HG02938 (cell line): ENCODE measurements around the gene AP3M1.
"Not testable (repeated sequence)": the region's sequence is repeated elsewhere in the genome, so short reads cannot be mapped to it uniquely, and the experiment has no call there.

Experiments used
- ATAC-seq: cut with Tn5 transposase; IDR thresholded peaks from one replicate; pipeline ENCODE4 v1.9.1; 2021; ENCODE audit warnings: mild to moderate bottlenecking, moderate library complexity; ENCODE audit not compliant: unreplicated experiment

AP3M1 gene

DNA sequence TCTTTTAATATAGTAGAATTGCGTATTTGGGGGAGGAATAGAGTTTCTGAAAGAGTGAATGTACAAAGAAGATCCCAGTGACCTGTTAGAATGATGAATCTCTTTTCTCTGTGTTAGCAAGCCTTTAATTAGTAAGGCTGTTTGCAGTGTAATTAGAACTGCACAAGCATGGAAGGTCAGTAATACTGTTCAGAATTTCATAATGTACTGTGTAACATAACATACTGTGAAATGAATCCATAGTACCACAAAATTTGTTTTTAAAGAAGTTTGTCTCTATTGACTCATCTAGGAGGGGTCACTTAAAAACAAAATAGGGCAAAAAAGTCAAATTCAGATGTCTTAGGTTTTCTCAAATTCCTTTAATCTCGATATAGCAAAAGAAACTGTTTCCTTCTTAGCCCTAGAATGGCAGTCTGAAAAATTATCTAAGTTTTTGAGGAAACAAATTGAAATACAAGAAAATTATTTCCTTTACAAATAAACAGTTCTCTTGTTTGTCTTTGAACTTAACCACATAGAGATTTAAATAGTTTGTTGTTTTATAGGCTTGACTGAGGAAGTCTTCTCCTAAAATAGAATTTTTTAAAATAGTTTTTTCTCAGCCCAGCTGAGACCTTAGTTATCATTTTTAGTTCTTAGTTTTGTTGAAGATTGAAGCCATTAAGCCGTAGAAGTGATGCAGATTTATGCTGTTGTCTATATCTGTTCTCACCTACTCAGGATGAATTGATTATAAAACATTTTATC lies 12.9 kb upstream of the AP3M1 start:
- ATAC-seq: no peak

- ATAC-seq: no peak
Observed at GRCh38 chr10:74160013-74160412, 9.4 kb upstream of the AP3M1 start.

DNA sequence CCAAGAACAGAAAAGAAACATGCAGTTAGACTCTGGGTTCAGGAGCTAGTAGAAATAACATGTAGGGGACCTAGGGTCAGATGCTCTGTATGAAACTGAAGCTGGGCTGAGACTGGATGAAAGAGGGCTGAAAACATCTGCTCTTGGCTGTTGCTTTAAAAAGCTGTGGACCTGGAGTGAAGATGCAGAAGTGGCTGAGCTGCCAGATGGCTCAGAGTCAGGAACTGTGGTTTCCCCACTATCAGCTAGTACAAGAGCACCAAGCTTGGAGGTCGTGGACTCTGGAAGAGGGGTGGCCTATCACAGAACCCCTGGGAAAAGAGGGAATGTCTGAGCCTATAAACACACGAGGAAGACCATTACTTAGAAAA lies 6.3 kb upstream of the AP3M1 start:
- ATAC-seq: no peak

DNA sequence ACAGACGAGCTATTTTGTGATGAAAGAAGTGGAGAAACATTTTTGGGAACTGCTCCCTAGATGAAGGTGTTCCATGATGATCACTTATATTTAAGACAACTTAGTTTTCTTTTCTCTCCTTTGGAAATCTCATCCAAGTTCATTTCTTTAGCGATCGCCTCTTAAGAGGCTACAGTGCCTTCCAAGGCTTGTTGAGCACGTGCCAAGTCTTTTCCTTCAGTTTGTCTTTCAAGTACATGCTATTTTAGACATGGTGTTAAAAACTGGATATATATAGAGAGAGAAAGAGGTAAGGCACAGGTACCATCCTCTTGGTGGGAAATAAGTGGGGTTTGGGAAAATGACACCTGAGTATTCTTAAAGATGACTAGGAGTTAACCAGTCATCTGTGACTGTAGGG lies 3.0 kb upstream of the AP3M1 start:
- no peak for ATAC-seq

DNA sequence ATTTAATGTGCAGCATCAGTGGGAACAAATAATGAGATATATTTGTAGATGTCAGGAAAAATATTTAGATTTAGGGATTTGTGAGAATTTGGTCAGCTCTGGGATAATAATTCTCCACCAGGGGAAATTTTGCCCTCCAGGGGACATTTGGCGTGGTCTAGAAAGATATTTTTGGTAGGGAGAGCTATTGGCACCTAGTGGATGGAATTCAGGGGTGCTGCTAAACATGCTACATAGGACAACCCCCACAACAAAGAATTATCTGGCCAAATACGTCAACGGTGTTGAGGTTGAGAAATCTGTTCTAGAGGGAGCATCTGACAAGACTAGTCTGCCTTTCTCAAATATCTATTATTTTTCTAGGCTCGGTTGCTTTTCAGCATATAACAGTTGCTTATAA lies 2.5 kb upstream of the AP3M1 start:
- no peak for ATAC-seq

DNA sequence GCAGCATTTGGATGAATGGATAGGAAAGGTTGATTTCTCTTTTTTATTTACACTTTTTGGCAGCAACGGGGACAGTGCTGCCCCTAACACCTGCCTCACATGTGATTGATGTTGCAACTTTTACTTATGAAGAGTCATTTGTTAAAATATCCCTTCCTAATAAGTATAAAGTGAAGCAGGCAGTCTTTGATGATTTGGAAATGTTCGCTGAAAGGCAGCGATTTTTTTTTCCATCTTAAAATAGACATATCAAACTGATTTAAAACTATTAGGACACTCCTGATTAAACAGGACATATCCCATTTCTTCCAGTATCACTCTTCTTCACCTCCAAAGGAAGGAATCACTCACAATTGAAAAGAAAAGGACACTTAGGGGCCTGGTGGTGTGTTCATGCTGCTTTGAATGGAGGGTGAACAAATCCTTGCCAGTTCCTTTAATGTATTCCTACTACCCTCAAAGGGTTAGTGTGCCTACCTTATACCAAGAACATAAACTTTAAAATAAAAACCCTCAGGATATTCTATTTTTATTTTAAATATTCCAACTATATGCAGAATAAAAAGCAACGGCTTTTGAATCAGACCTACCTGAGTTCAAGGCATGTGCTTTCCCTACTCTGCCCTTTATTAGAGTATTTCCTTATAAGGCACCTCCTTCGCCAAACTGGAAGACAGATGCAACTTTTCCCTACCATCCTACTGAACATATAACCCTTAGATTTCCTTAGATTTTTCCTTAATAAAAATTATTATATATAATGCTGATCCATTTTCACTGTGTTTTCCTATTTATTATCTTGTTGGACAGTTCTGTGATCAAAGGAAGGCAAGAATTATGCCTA lies 1.5 kb upstream of the AP3M1 start:
- ATAC-seq: no peak

GRCh38 chr10:74150990-74151878 lies 606 bp upstream of the AP3M1 start, which contains the start of gene ADK:
Gene ADK (plus strand): TSS chr10:74151221. CDS start chr10:74151279, 58 bp downstream.
- peak; percentile 89 for ATAC-seq

- ATAC-seq: not testable (repeated sequence)
Observed at GRCh38 chr10:74146980-74147379, 3.6 kb downstream of the AP3M1 start.

DNA sequence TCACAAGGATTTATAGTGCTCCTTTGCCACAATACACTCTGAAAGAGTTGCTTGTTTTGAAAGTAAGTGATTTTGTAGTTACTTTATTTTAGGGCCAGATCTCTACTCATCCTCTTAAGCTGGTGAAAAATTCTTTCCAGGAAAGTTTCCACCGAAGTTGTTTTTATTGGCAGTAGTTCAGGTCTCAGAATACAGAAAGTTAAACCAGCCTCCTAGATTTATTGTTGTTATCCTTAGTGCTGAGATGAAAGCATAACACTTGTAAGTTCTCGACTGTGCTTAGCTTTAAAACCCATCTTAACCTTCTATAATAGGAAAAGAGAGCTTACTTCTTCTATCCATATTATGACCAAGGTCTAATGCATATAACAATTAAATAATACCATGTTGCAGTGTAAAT lies 5.5 kb downstream of the AP3M1 start:
- ATAC-seq: no peak

DNA sequence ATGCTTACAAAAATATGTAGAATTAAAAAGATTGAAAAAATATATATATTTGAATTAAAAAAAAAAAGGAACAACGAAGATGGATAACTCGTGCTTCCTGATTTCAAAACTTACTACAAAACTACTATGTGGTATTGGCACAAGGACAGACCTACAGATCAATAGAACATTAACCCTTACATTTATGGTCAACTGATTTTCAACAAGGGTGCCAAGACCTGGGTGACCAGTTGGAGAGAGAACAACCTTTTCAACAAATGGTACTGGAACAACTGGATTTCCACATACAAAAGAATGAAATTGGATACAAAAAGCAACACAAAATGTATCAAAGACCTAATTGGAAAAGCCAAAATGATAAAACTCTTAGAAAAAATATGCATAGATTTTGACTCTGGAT lies 10.1 kb downstream of the AP3M1 start:
- ATAC-seq: no peak

GRCh38 chr10:74139981-74140380 lies 10.6 kb downstream of the AP3M1 start:
- ATAC-seq: no peak

- ATAC-seq: not testable (repeated sequence)
Observed at GRCh38 chr10:74138596-74138995, 12.0 kb downstream of the AP3M1 start.

- no peak for ATAC-seq
Observed at GRCh38 chr10:74137992-74138391, 12.6 kb downstream of the AP3M1 start.

DNA sequence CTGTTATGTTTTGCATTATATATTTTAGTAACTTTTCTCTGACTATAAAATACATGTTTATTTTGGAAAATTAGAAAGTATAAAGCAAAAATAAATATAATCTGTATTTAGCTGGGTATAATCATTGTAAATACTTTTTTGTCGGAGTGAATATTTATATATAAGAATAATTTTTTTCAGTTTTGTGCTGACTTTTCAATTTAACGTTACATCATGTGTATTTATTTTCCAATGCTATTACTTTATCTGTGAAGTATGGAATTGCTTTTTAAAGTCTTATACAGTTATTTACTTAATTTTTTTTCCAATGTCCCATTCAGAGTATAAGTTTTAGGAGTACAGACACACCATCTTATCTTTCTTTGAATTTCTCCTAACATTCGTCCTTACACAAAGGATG lies 15.2 kb downstream of the AP3M1 start:
- ATAC-seq: no peak

DNA sequence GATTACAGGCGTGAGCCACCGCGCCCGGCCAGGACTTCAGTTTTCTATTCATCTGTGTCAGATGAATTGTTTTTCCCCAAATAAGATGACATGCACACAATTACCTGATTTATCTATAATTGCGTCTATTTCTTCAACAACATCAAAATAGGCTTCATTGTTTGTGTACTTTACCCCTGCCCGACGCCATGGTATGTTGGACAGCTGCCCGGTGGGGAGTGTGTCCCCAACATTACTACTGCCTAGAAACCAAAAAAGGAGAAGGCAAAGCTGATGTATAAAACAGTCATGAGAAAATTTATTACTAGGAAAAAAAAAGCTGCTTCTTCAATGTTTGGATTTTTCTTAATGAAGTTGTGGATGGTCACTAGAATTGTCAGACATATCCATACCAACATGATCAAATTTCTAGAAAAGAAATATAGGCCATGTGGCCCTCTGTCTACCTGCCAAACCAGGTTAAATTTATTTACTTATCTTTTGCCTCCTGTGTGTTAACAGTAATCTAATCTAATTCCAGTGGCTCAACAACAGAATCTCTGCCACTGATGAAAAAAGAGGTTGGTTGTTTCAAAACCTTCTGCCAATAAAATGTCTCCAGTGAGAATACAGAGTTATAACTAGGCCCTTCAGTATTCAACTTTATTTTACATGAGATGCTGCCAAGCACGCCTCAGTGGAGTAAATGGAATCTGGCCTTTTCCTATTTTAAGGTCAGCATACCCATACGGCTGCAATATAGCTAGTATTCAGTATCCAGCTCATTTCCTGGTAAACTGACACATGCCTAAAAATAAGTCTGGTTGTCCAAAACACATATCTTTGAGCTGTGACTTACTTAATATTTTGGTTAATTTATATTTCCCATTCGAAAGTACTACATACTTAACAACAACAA lies 16.5 kb downstream of the AP3M1 start:
- no peak for ATAC-seq

- no peak for ATAC-seq
Observed at GRCh38 chr10:74123081-74123480, 27.5 kb downstream of the AP3M1 start.

GRCh38 chr10:74122060-74122459 lies 28.6 kb downstream of the AP3M1 start:
- ATAC-seq: no peak

- ATAC-seq: no peak
Observed at GRCh38 chr10:74121368-74121767, 29.3 kb downstream of the AP3M1 start.

DNA sequence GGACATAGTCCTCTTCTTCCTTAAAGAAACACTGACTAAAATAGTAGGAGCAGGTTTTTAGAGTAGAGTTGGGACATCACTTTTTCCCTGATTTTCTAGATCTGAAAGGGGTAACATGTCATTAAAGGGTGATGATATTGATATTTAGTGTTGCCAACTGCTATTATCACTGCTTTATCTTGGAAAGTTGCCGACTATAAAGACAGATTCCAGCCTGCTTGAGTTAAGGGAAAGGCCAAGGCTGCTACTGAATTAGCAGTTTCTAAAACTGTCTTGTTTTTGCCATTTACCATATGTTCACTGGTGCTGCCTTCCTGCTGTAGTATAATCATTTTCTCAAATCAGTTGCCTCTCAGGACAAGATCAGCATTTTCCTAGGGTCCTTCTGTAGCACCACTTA lies 29.7 kb downstream of the AP3M1 start:
- no peak for ATAC-seq

DNA sequence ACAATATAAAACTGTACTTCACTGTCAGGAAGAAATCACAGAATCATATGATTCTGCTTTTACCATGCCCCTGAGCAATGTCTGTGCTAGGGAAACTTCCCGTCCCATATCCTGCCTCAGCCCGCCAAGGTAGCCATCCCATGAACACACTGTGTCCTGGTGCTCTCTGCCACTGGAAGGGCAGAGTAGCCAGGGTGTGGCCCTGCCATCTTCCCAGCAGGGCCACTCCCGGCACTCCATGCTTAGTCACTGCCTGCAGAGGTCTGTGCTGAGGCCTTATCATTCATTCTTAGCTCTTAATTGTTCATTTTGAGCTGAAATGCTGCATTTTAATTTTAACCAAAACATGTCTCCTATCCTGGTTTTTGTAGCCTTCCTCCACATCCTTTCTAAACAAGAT lies 31.8 kb downstream of the AP3M1 start:
- ATAC-seq: no peak
